Liver (tissue), 3 donors: Measurements from ENCODE around the gene DMAC2L.

Experiments
- FOXA1 ChIP-seq: IDR thresholded peaks from 2 replicates; pipeline ENCODE4 v1.6.1; 2016; ENCODE audit warnings: antibody characterized with exemption
- HNF4G ChIP-seq: IDR thresholded peaks from 2 replicates; pipeline ENCODE4 v1.6.1; 2016; ENCODE audit warnings: antibody characterized with exemption
- JUND ChIP-seq, 2 donors: IDR thresholded peaks; 2 replicates each; pipeline ENCODE4 v1.6.1; 2016; ENCODE audit warnings: antibody characterized with exemption in 2 of 2
- RAD21 ChIP-seq, 2 donors: IDR thresholded peaks; 2 replicates each; pipeline ENCODE4 v1.6.1; 2016; ENCODE audit warnings: antibody characterized with exemption in 2 of 2, mild to moderate bottlenecking in 2 of 2
- RXRA ChIP-seq, 2 donors: IDR thresholded peaks; 2 replicates each; pipeline ENCODE4 v1.6.1; 2017 to 2018; ENCODE audit warnings: antibody characterized with exemption in 2 of 2, mild to moderate bottlenecking in 1 of 2
- TAF1 ChIP-seq: conservative IDR thresholded peaks from 2 replicates; pipeline ENCODE4 v1.6.1; 2016; ENCODE audit warnings: antibody characterized with exemption, mild to moderate bottlenecking
- YY1 ChIP-seq: IDR thresholded peaks from 2 replicates; pipeline ENCODE4 v1.6.1; 2016; ENCODE audit warnings: antibody characterized with exemption, mild to moderate bottlenecking
- TF ChIP-seq, protein P1 (sequence below): fragments of 150-350 bp; IDR thresholded peaks from 2 replicates; pipeline ENCODE4 v1.5.1; 2017; ENCODE audit warnings: improper control_type of control experiment, low read depth, low read length; ENCODE audit not compliant: missing input control
- TF ChIP-seq, protein P2 (sequence below): IDR thresholded peaks from 2 replicates; pipeline ENCODE4 v1.6.1; 2016; ENCODE audit warnings: antibody characterized with exemption
- TF ChIP-seq, protein P3 (sequence below): IDR thresholded peaks from 2 replicates; pipeline ENCODE4 v1.6.1; 2016; ENCODE audit warnings: antibody characterized with exemption
- TF ChIP-seq, protein P4 (sequence below): IDR thresholded peaks from 2 replicates; pipeline ENCODE4 v1.6.1; 2016; ENCODE audit warnings: antibody characterized with exemption
- donor health status: healthy.
- donor health status: healthy.

DNA sequence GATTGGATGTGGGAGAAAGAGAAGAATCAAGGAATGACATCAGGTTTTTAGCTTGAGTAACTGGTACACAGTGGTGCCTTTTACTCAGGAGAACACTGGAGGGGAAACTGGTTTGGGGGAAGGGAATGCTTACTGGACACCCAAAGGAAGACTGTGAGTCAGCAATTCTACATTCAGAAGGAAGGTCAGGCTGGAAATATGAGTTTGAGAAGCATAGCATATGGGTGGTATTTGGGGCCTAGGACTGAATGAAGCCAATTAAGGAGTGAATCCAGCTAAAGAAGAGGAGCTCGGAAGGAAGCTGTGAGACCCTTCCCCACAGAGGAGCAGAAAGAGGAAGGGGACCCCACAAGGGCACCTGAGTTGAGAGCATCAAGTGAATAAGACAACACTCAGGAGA, 35.4 kb downstream of the DMAC2L start:
- TF ChIP-seq, protein P1, sequence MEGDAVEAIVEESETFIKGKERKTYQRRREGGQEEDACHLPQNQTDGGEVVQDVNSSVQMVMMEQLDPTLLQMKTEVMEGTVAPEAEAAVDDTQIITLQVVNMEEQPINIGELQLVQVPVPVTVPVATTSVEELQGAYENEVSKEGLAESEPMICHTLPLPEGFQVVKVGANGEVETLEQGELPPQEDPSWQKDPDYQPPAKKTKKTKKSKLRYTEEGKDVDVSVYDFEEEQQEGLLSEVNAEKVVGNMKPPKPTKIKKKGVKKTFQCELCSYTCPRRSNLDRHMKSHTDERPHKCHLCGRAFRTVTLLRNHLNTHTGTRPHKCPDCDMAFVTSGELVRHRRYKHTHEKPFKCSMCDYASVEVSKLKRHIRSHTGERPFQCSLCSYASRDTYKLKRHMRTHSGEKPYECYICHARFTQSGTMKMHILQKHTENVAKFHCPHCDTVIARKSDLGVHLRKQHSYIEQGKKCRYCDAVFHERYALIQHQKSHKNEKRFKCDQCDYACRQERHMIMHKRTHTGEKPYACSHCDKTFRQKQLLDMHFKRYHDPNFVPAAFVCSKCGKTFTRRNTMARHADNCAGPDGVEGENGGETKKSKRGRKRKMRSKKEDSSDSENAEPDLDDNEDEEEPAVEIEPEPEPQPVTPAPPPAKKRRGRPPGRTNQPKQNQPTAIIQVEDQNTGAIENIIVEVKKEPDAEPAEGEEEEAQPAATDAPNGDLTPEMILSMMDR = no peak
- TF ChIP-seq HNF4G (no peak), JUND (IDR thresholded peaks at IDR 0.05) (no peak), RAD21 (IDR thresholded peaks at IDR 0.05) (no peak), FOXA1 (no peak), YY1 (no peak), TAF1 (no peak), RXRA (IDR thresholded peaks at IDR 0.05) (no peak)
- TF ChIP-seq, protein P2, sequence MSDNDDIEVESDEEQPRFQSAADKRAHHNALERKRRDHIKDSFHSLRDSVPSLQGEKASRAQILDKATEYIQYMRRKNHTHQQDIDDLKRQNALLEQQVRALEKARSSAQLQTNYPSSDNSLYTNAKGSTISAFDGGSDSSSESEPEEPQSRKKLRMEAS = no peak
- TF ChIP-seq, protein P3, sequence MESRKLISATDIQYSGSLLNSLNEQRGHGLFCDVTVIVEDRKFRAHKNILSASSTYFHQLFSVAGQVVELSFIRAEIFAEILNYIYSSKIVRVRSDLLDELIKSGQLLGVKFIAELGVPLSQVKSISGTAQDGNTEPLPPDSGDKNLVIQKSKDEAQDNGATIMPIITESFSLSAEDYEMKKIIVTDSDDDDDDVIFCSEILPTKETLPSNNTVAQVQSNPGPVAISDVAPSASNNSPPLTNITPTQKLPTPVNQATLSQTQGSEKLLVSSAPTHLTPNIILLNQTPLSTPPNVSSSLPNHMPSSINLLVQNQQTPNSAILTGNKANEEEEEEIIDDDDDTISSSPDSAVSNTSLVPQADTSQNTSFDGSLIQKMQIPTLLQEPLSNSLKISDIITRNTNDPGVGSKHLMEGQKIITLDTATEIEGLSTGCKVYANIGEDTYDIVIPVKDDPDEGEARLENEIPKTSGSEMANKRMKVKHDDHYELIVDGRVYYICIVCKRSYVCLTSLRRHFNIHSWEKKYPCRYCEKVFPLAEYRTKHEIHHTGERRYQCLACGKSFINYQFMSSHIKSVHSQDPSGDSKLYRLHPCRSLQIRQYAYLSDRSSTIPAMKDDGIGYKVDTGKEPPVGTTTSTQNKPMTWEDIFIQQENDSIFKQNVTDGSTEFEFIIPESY = no peak
- TF ChIP-seq, protein P4, sequence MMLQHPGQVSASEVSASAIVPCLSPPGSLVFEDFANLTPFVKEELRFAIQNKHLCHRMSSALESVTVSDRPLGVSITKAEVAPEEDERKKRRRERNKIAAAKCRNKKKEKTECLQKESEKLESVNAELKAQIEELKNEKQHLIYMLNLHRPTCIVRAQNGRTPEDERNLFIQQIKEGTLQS = no peak
